OCI-LY7 (cell line): Measurements from ENCODE around the gene METTL1. TPM values are rescaled to one million over a fixed set of nuclear protein-coding genes. Genes with fewer than 3 reads are reported as not detected.

ENCODE experiments used
- BruUV-seq: library from RNA; stranded (reverse); fragments of 400-500 nt; replicated peaks from 2 replicates; lab custom pipeline; 2021; lab: Mats Ljungman, UMichigan
- CTCF ChIA-PET: fragments of 300-600 bp; sonication (Branson Sonifier 250); formaldehyde crosslinking; loops from one replicate; lab custom pipeline; 2022; ENCODE audit warnings: antibody characterized with exemption; ENCODE audit not compliant: unreplicated experiment; lab: Charles Lee
- POLR2A ChIA-PET: fragments of 300-600 bp; sonication (Branson Sonifier 250); formaldehyde crosslinking; loops from one replicate; lab custom pipeline; 2022; ENCODE audit warnings: antibody characterized with exemption; lab: Charles Lee
- DNase-seq: peaks from one replicate; pipeline ENCODE4 v3.0.0-alpha.2; 2015; ENCODE audit warnings: low spot score
- H2AFZ ChIP-seq: fragments of 200-600 bp; sonication (generic), shearing (Covaris generic); 2 replicates; pipeline ENCODE4 v1.6.1; 2014; ENCODE audit warnings: mild to moderate bottlenecking, antibody characterized with exemption, low read length, moderate library complexity
- H3K27ac ChIP-seq: fragments of 200-600 bp; sonication (generic); 2 replicates; pipeline ENCODE4 v1.5.1; 2014; ENCODE audit warnings: mixed run types, low read depth, mild to moderate bottlenecking, moderate library complexity, low read length, inconsistent platforms; ENCODE audit not compliant: poor library complexity, severe bottlenecking
- H3K36me3 ChIP-seq: fragments of 200-600 bp; sonication (generic); 2 replicates; pipeline ENCODE4 v1.6.1; 2014; ENCODE audit warnings: mild to moderate bottlenecking, antibody characterized with exemption, low read length, moderate library complexity, mixed read lengths; ENCODE audit not compliant: insufficient read depth
- H3K4me1 ChIP-seq: fragments of 200-600 bp; sonication (generic); 2 replicates; pipeline ENCODE4 v1.5.1; 2014; ENCODE audit warnings: mild to moderate bottlenecking, low read length; ENCODE audit not compliant: insufficient read depth, poor library complexity, severe bottlenecking
- H3K4me2 ChIP-seq: fragments of 200-600 bp; sonication (generic); 2 replicates; pipeline ENCODE4 v1.6.1; 2014; ENCODE audit warnings: mild to moderate bottlenecking, low read length
- H3K4me3 ChIP-seq: fragments of 200-600 bp; sonication (generic); 2 replicates; pipeline ENCODE4 v1.5.1; 2014; ENCODE audit warnings: mild to moderate bottlenecking, low read depth, low read length; ENCODE audit not compliant: poor library complexity, severe bottlenecking
- H3K79me2 ChIP-seq: fragments of 200-600 bp; sonication (generic); 2 replicates; pipeline ENCODE4 v1.6.1; 2016; ENCODE audit warnings: low read depth, mild to moderate bottlenecking, low read length, moderate library complexity, mixed read lengths; ENCODE audit not compliant: insufficient read depth
- H3K9me2 ChIP-seq: fragments of 200-600 bp; sonication (generic); 2 replicates; pipeline ENCODE4 v1.6.1; 2016; ENCODE audit warnings: mild to moderate bottlenecking, low read length, mixed read lengths; ENCODE audit not compliant: insufficient read depth
- H3K9me3 ChIP-seq: fragments of 200-600 bp; sonication (generic); 2 replicates; pipeline ENCODE4 v1.6.1; 2014; ENCODE audit warnings: mild to moderate bottlenecking, mixed run types, low read length, mixed read lengths
- H4K20me1 ChIP-seq: fragments of 200-600 bp; sonication (generic); 2 replicates; pipeline ENCODE4 v1.6.1; 2014; ENCODE audit warnings: mild to moderate bottlenecking, antibody characterized with exemption, low read length, moderate library complexity, mixed read lengths; ENCODE audit not compliant: insufficient read depth
- EZH2phosphoT487 ChIP-seq: fragments of 200-600 bp; sonication (generic); IDR thresholded peaks from 2 replicates; pipeline ENCODE4 v1.6.1; 2018; ENCODE audit warnings: low read depth, borderline replicate concordance, mild to moderate bottlenecking, mixed run types, antibody characterized with exemption, low read length, moderate library complexity, mixed read lengths
- intact Hi-C: fragments of 100-400 bp; cut with micrococcal nuclease; formaldehyde crosslinking; loops from one replicate; pipeline ENCODE4 v1.10.0; 2022; ENCODE audit not compliant: unreplicated experiment
- total RNA-seq, 2 experiments: library from RNA; depleted of rRNA in 1 of 2; stranded (reverse); fragments of >200 nt in 1 of 2; shearing (Covaris generic) in 1 of 2; gene quantifications; 2 replicates each; pipeline ENCODE4 v1.2.3, GENCODE V29; 2014 to 2022
- TF ChIP-seq, protein P1 (sequence below): fragments of 200-600 bp; sonication (generic); conservative IDR thresholded peaks from 2 replicates; pipeline ENCODE4 v1.5.1; 2014; ENCODE audit warnings: mild to moderate bottlenecking, antibody characterized with exemption, low read length, moderate library complexity, mixed read lengths

The METTL1 gene
- total RNA-seq, 2 experiments from 2014 or later = 22.2 to 23.6 TPM

DNA sequence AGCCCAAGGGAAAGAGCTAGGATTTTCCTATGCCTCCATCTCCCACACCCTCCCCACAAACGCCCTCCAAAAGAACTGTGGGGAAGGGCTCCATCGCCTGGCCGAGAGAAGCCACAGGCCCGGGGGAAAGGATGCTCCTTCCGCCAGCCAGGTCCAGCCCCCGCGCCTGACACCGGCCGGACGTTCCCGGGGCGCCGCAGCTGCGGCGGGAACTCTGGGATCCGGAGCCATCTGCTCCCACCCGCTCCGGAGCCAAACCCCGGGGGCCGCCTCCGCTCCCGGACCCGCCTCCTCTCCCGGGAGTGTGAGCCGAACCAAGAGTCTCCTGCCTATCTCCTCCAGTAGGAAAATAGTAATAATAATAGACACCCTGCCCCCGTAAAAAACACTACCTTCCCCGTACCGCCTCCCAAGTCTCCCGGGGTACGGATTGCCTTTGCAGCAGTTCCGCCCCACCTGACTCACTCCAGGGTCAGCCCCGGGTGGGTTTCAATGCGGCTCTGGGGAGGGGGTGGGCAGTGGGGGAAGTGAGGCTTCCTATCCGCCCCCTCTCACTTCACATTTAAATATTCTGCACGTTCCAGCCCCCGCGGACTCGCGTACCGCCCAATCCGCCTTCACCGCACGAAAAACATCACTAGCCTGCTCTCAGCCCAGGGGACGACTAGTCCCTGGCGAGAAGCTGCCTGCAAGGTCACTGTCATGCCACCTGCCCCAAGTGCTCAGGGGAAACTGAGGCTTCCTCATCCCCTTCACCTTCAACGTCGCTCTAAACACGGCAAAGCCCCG, 35.8 kb downstream of the METTL1 start:
- H2AFZ ChIP-seq = no peak overlapping the region
- no peak overlapping the region for H3K4me3 ChIP-seq
- H3K9me2 ChIP-seq = no peaks in the 10 kb centered on the region
- peaks cover 19% of the 10 kb centered on the region for H3K4me1 ChIP-seq
- CTCF ChIA-PET = no interaction called here
- no peak overlapping the region for H3K27ac ChIP-seq
- POLR2A ChIA-PET = no interaction called here
- peaks cover 35% of the 10 kb centered on the region for H3K36me3 ChIP-seq
- intact Hi-C loops = no loop called here
- no peak for TF ChIP-seq EZH2phosphoT487
- TF ChIP-seq, protein P1, sequence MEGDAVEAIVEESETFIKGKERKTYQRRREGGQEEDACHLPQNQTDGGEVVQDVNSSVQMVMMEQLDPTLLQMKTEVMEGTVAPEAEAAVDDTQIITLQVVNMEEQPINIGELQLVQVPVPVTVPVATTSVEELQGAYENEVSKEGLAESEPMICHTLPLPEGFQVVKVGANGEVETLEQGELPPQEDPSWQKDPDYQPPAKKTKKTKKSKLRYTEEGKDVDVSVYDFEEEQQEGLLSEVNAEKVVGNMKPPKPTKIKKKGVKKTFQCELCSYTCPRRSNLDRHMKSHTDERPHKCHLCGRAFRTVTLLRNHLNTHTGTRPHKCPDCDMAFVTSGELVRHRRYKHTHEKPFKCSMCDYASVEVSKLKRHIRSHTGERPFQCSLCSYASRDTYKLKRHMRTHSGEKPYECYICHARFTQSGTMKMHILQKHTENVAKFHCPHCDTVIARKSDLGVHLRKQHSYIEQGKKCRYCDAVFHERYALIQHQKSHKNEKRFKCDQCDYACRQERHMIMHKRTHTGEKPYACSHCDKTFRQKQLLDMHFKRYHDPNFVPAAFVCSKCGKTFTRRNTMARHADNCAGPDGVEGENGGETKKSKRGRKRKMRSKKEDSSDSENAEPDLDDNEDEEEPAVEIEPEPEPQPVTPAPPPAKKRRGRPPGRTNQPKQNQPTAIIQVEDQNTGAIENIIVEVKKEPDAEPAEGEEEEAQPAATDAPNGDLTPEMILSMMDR = no peak
- H4K20me1 ChIP-seq = no peaks in the 10 kb centered on the region
- H3K4me2 ChIP-seq = no peak overlapping the region
- H3K9me3 ChIP-seq = no peaks in the 10 kb centered on the region
- no peak for DNase-seq
- BruUV-seq = no TSS peak
- peaks cover 14% of the 10 kb centered on the region; the same call in 1 of the 2 replicates for H3K79me2 ChIP-seq

DNA sequence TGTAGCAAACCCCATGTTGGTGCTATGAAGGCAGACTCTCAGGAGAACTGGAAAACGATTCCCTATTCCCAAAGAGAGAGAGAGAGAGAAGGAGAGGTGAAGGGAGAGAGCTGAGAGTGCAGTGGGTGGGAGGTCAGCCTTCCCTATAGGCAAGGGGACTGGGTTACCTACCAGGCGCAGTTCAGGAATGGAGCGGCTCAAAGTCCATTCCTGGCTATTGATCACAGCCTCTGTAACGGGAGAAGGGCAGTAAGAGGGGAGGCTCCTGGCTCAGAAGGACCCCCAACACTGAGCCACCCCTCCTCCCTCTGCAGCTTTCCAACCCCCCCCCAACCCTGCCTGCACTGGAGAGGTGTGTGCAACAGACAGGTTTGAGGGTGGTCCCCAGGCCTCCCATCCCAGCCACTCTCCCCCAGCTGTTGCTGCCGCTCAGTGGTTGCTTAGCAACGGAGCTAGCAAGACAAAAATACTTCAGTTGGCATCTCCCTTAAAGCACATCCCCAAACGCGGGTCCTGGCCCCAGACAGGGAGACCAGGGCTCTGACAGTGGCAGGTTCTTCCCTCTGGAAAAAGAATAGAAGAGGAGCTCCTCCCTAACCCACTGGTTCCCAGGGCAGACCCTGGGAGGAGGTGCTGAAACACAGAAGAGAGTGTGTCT, 36.6 kb downstream of the METTL1 start:
- peaks cover 44% of the 10 kb centered on the region for H3K36me3 ChIP-seq
- no peaks in the 10 kb centered on the region for H3K9me2 ChIP-seq
- H3K9me3 ChIP-seq = no peaks in the 10 kb centered on the region
- H3K79me2 ChIP-seq = peaks cover 7% of the 10 kb centered on the region; the same call in 1 of the 2 replicates
- no peak for DNase-seq
- H4K20me1 ChIP-seq = no peaks in the 10 kb centered on the region
- no peak overlapping the region for H2AFZ ChIP-seq
- H3K4me3 ChIP-seq = no peak overlapping the region
- intact Hi-C loops = no loop called here
- H3K27ac ChIP-seq = no peak overlapping the region
- no TSS peak for BruUV-seq
- TF ChIP-seq EZH2phosphoT487 = no peak
- TF ChIP-seq, protein P1 = no peak
- no peak overlapping the region for H3K4me2 ChIP-seq
- CTCF ChIA-PET = no interaction called here
- POLR2A ChIA-PET = no interaction called here
- peaks cover 12% of the 10 kb centered on the region for H3K4me1 ChIP-seq

DNA sequence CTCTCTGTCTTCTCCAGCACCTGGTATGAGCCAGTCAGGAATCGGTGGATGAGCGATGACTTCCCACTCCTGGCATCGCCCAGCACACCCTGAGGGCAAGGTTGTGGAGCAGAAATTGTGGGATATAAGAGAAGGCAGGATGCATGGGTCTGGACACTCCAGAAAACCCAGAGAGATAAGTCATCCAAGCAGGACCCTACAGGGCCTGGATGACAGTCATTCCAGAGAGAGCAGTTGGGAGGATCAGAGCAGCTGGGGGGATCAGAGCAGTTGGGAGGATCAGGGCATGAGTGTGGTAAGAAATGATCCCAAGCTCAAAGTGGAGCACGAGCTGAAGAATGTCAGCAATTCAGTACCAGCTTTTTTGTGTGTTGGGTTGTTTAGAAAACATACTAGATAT, 37.3 kb downstream of the METTL1 start:
- Histone ChIP-seq H3K27ac (no peak overlapping the region), H3K9me3 (no peaks in the 10 kb centered on the region), H4K20me1 (no peaks in the 10 kb centered on the region), H3K36me3 (peaks cover 51% of the 10 kb centered on the region), H3K4me3 (no peak overlapping the region), H3K4me1 (peaks cover 4% of the 10 kb centered on the region), H2AFZ (no peak overlapping the region), H3K9me2 (no peaks in the 10 kb centered on the region), H3K4me2 (no peak overlapping the region), H3K79me2 (peaks cover 1% of the 10 kb centered on the region; the same call in 1 of the 2 replicates)
- ChIA-PET CTCF (no interaction called here), POLR2A (no interaction called here)
- intact Hi-C loops = no loop called here
- TF ChIP-seq EZH2phosphoT487 = no peak
- TF ChIP-seq, protein P1 = no peak
- BruUV-seq = no TSS peak
- DNase-seq = no peak
